PC-3 (cell line): ENCODE data around the gene SMC6.

Source experiments
- CTCF ChIP-seq: fragments of 300-600 bp; sonication (generic); conservative IDR thresholded peaks from 2 replicates; pipeline ENCODE4 v1.5.1; 2017; ENCODE audit warnings: antibody characterized with exemption, low read depth, mild to moderate bottlenecking, low read length
- EZH2 ChIP-seq: fragments of 300-600 bp; sonication (generic); IDR thresholded peaks from one replicate; pipeline ENCODE4 v1.6.1; 2017; ENCODE audit warnings: antibody characterized with exemption, mild to moderate bottlenecking, low read length; ENCODE audit not compliant: unreplicated experiment

GRCh38 chr2:17800219-17800618, 46.6 kb upstream of the SMC6 start:
- TF ChIP-seq CTCF (no peak), EZH2 (no peak)
